GM18868 (cell line): ENCODE data around the gene DNAJC2.
"Not testable (repeated sequence)": the region's sequence is repeated elsewhere in the genome, so short reads cannot be mapped to it uniquely, and the experiment has no call there.

Experiments used
- ATAC-seq: cut with Tn5 transposase; IDR thresholded peaks from one replicate; pipeline ENCODE4 v1.9.1; 2021; ENCODE audit warnings: mild to moderate bottlenecking, moderate library complexity; ENCODE audit not compliant: unreplicated experiment

Gene DNAJC2

GRCh38 chr7:103273374-103273773 lies 71.2 kb downstream of the DNAJC2 start:
- not testable (repeated sequence) for ATAC-seq

- ATAC-seq: not testable (repeated sequence)
Observed at GRCh38 chr7:103266229-103266628, 78.3 kb downstream of the DNAJC2 start.

GRCh38 chr7:103264054-103264453 lies 80.5 kb downstream of the DNAJC2 start:
- ATAC-seq: not testable (repeated sequence)
